NCI-H2107 treated with DMSO at 0.1 percent for 48 hours (cell line): ENCODE results near the gene NME7.

ENCODE experiments used
- DNase-seq: peaks from one replicate; lab custom pipeline; 2025; ENCODE audit not compliant: unreplicated experiment; lab: John Stamatoyannopoulos, UW

NME7 gene

DNA sequence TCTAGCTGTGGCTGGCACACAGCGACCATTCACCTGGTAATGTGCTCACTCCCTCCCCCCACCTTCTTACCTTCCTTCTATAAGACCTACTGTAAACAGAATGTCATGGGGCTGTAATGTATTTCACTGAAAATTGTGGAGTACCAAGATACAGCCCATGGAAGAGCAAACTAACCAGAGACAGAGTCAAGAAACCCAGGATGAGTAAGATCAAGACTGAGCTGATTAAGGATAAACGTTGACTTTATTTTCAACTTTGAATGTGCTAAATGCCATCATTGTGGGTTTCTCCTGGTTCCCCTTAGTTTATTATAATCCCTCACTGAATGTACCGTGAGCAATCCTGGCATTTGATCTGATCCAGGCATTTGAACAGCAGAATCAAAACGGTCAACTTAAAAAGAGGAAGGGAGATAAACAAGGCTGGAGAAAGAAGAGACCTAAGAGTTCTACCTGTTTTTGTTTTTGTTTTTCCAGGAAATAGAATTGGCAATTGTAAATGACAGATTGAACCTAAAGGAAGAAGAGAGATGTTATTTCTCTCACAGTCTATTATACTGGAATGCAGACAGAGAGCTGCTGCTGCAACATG is 277.2 kb downstream of the NME7 start:
- no peak for DNase-seq

DNA sequence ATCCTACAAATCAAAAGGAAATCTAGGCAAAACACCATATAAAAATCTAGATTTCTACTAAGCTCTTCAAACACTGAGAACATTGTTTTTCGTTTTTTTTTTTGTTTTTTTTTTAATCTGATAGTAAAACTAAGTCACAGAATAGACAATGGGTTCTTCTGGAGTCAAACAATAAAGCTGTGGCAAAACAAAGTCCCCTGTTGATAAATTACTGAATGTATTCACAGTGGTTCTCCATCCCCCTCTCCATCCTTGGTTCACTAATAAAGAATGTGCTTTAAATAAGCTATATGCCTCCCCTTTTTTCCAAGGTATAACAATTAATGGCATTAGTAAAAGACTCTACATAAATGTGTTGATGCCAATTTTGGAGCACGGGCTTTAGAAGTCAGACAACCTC is 277.8 kb downstream of the NME7 start:
- DNase-seq = no peak

DNA sequence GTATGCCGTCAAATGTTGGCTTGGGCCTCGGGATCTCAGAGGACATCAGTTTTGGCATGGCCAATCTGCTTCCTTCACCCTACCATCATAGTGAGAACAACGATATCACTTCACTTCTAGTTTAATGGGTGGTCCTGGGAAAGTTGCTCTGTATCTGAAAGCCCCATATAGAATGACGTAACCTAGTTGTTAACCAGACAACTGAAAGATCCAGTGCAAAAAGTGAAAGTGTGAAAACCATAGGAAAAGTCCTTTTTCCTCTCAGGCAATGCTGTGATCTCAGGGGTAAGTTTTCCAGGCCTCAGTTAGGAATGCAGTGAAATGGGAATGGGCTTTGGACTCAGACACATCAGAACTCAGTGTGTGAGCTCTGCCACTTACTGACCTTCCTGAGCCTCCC is 279.7 kb downstream of the NME7 start:
- DNase-seq = no peak

DNA sequence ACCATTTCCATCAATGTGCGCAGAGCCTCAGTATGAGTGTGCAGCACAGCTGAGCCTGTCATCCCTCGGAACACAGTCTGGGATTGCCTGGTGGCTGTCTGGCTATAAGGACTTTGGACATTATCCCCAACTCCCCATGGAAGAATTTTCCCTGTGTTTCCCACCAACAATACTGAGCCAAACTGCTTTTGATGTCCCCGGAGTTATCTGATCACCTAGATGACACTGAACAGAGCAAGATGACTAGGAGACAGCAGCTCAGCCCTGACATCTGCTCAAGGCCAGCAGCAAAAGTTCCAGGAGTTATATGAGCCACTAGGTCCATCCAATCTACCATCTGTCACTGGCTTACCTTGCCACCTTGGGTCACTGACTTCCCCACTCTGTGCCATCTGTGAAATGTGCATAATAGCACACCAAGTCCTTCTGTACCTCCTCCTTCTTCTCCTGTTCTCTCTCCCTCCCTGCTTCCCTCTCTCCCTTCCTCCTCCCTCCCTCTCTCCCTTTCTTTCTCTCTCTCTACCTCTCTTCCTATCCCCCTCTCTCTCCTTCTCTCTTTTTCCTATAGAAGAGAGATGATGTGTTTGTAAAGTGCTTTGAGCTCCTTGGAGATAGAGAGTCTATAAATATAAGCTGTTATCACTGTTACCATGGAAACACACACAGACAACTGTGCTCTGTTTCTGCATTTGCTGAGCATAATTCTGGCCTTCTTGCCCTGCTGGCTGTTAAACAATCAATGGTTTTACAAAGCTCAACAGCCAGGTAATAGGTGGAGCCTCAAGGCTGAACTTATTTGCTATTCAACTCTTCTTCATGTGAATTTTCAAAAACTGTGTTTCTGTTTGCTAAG is 280.8 kb downstream of the NME7 start:
- no peak for DNase-seq

DNA sequence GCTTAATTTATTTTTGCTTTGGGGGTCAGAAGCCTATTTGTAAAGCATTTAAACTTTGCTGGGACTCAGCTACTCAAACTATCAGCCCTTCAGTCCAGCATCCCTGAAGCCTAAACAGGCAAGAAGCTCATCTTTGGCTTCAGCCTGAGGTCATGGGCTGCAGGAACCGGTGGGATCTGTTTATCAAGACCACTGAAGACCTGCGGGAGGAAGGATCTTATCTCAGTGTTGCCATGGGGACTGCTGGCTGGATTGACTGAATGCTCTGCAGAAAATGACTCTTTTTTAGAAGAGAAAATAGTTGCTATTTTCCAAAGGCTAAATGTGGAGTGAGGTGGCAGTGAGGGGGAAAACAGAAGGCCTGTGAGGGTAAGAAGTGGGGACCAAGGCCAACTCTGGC is 281.7 kb downstream of the NME7 start:
- no peak for DNase-seq
